GM12878 (cell line): Measurements from ENCODE around the gene NKIRAS1. TPM values are rescaled to one million over a fixed set of nuclear protein-coding genes. Genes with fewer than 3 reads are reported as not detected.

ENCODE experiments used
- ATAC-seq: fragments of 200-7000 bp; cut with Tn5 transposase; 3 replicates; pipeline ENCODE4 v1.9.1; 2020; ENCODE audit warnings: mild to moderate bottlenecking, moderate library complexity
- BruUV-seq: library from RNA; stranded (reverse); fragments of 400-500 nt; replicated peaks from 2 replicates; lab custom pipeline; 2021; lab: Mats Ljungman, UMichigan
- CTCF ChIA-PET: fragments of 300-600 bp; sonication (Branson Sonifier 250); formaldehyde crosslinking; extraction: SDS; loops from one replicate; lab custom pipeline; 2021; ENCODE audit warnings: inconsistent platforms; lab: Yijun Ruan, JAX
- POLR2A ChIA-PET: fragments of 350-600 bp; formaldehyde crosslinking; extraction: SDS; loops from one replicate; lab custom pipeline; 2021; ENCODE audit warnings: inconsistent platforms; lab: Charles Lee
- RAD21 ChIA-PET: fragments of 300-600 bp; sonication (Branson Sonifier 250); formaldehyde crosslinking; loops from one replicate; lab custom pipeline; 2023; ENCODE audit warnings: antibody characterized with exemption; ENCODE audit not compliant: unreplicated experiment; lab: Charles Lee
- SMC1A ChIA-PET: fragments of 300-600 bp; sonication (Branson Sonifier 250); formaldehyde crosslinking; loops from one replicate; lab custom pipeline; 2023; ENCODE audit not compliant: unreplicated experiment, uncharacterized antibody; lab: Charles Lee
- DNase-seq: peaks from one replicate; pipeline ENCODE4 v3.0.0-alpha.2; 2011; ENCODE audit warnings: low read depth, low spot score
- FAIRE-seq: peaks from 3 replicates; lab custom pipeline; 2011; peaks lifted over from hg19 to GRCh38; lab: Jason Lieb, UNC
- H2AFZ ChIP-seq: 2 replicates; pipeline ENCODE4 v1.6.0; 2011; ENCODE audit warnings: low read depth, low read length, control low read depth; ENCODE audit not compliant: control insufficient read depth
- H3K27ac ChIP-seq: 2 replicates; pipeline ENCODE4 v1.5.1; 2011; ENCODE audit warnings: control low read depth; ENCODE audit not compliant: control insufficient read depth, insufficient read depth
- H3K27me3 ChIP-seq, 2 experiments: replicated peaks in 1 of 2; 2 replicates each; pipeline versions ENCODE4 v1.6.0 to v1.6.1; 2011; ENCODE audit warnings: low read length in 1 of 2; ENCODE audit not compliant: control insufficient read depth in 2 of 2, insufficient read depth in 2 of 2
- H3K36me3 ChIP-seq, 2 experiments: 2 replicates each; pipeline ENCODE4 v1.5.1; 2011; ENCODE audit warnings: low read length in 1 of 2; ENCODE audit not compliant: control insufficient read depth in 2 of 2, insufficient read depth in 2 of 2
- H3K4me1 ChIP-seq: 2 replicates; pipeline ENCODE4 v1.6.1; 2011; ENCODE audit warnings: mild to moderate bottlenecking, low read length, moderate library complexity, mixed read lengths; ENCODE audit not compliant: control insufficient read depth, insufficient read depth
- H3K4me2 ChIP-seq: 2 replicates; pipeline ENCODE4 v1.6.0; 2011; ENCODE audit warnings: control low read depth; ENCODE audit not compliant: control insufficient read depth, insufficient read depth
- H3K4me3 ChIP-seq: fragments of 200-600 bp; sonication (generic); 2 replicates; pipeline ENCODE4 v1.5.1; 2016
- H3K79me2 ChIP-seq: 2 replicates; pipeline ENCODE4 v1.6.0; 2011; ENCODE audit warnings: low read length; ENCODE audit not compliant: control insufficient read depth, insufficient read depth
- H3K9ac ChIP-seq: 2 replicates; pipeline ENCODE4 v1.8.0; 2011; ENCODE audit warnings: low read length, control low read depth, mixed read lengths; ENCODE audit not compliant: control insufficient read depth, insufficient read depth
- H3K9me3 ChIP-seq: replicated peaks from 3 replicates; pipeline ENCODE4 v1.5.1; 2011; ENCODE audit warnings: mild to moderate bottlenecking, low read length; ENCODE audit not compliant: control insufficient read depth, insufficient read depth
- H4K20me1 ChIP-seq: 2 replicates; pipeline ENCODE4 v1.6.0; 2011; ENCODE audit not compliant: control insufficient read depth, insufficient read depth
- CHD2 ChIP-seq: IDR thresholded peaks from 2 replicates; pipeline ENCODE4 v1.6.1; 2011; ENCODE audit warnings: low read depth, low read length, improper control_type of control experiment, borderline replicate concordance
- DPF2 ChIP-seq: fragments of 450-650 bp; IDR thresholded peaks from 2 replicates; pipeline ENCODE4 v1.6.1; 2017; ENCODE audit warnings: mild to moderate bottlenecking
- EGR1 ChIP-seq, 2 experiments: IDR thresholded peaks; 1 replicate in 1 of 2; 2 replicates in 1 of 2; pipeline ENCODE4 v1.6.1; 2011 to 2012; ENCODE audit warnings: low read depth in 2 of 2, low read length in 2 of 2, borderline replicate concordance in 1 of 2, mild to moderate bottlenecking in 1 of 2, moderate library complexity in 1 of 2
- ELK1 ChIP-seq: IDR thresholded peaks from 2 replicates; pipeline ENCODE4 v1.6.1; 2012; ENCODE audit warnings: low read depth, low read length, improper control_type of control experiment
- GABPA ChIP-seq: IDR thresholded peaks from 2 replicates; pipeline ENCODE4 v1.6.1; 2014; ENCODE audit warnings: antibody characterized with exemption, low read depth, mild to moderate bottlenecking, inconsistent platforms
- KDM1A ChIP-seq: fragments of 200-600 bp; sonication (generic); IDR thresholded peaks from 2 replicates; pipeline ENCODE4 v1.6.1; 2016; ENCODE audit warnings: borderline replicate concordance
- MEF2B ChIP-seq: fragments of 450-650 bp; IDR thresholded peaks from 2 replicates; pipeline ENCODE4 v1.6.1; 2018; ENCODE audit warnings: mild to moderate bottlenecking, moderate library complexity; ENCODE audit not compliant: partially characterized antibody, poor library complexity, severe bottlenecking
- NFXL1 ChIP-seq: fragments of 450-650 bp; IDR thresholded peaks from 2 replicates; pipeline ENCODE4 v1.6.1; 2017; ENCODE audit warnings: antibody characterized with exemption, mild to moderate bottlenecking, borderline replicate concordance
- NR2F1 ChIP-seq: fragments of 450-650 bp; conservative IDR thresholded peaks from 2 replicates; pipeline ENCODE4 v1.6.1; 2017; ENCODE audit warnings: mild to moderate bottlenecking
- PAX8 ChIP-seq: fragments of 450-650 bp; IDR thresholded peaks from 2 replicates; pipeline ENCODE4 v1.6.1; 2017; ENCODE audit warnings: mild to moderate bottlenecking, moderate library complexity
- RELA ChIP-seq: fragments of 450-650 bp; IDR thresholded peaks from 2 replicates; pipeline ENCODE4 v1.8.0; 2014; ENCODE audit warnings: borderline replicate concordance; ENCODE audit not compliant: partially characterized antibody
- RELB ChIP-seq: fragments of 450-650 bp; IDR thresholded peaks from 2 replicates; pipeline ENCODE4 v1.6.1; 2017; ENCODE audit warnings: low read depth, mild to moderate bottlenecking, moderate library complexity
- RUNX3 ChIP-seq: IDR thresholded peaks from 2 replicates; pipeline ENCODE4 v1.6.1; 2012; ENCODE audit warnings: low read length, inconsistent platforms
- SIN3A ChIP-seq: IDR thresholded peaks from 2 replicates; pipeline ENCODE4 v1.6.1; 2012; ENCODE audit warnings: low read depth, low read length, improper control_type of control experiment
- SKIL ChIP-seq: fragments of 450-650 bp; IDR thresholded peaks from 2 replicates; pipeline ENCODE4 v1.6.1; 2017; ENCODE audit warnings: mild to moderate bottlenecking, low read depth, inconsistent platforms; ENCODE audit not compliant: poor library complexity, severe bottlenecking
- YBX1 ChIP-seq: fragments of 450-650 bp; IDR thresholded peaks from 2 replicates; pipeline ENCODE4 v1.6.1; 2016; ENCODE audit warnings: antibody characterized with exemption
- ZNF207 ChIP-seq: fragments of 450-650 bp; IDR thresholded peaks from 2 replicates; pipeline ENCODE4 v1.6.1; 2014; ENCODE audit warnings: antibody characterized with exemption, mild to moderate bottlenecking, borderline replicate concordance
- ZNF384 ChIP-seq: IDR thresholded peaks from 2 replicates; pipeline ENCODE4 v1.6.1; 2012; ENCODE audit warnings: low read depth, mild to moderate bottlenecking, low read length, improper control_type of control experiment, borderline replicate concordance
- WGBS: methylation state at CpG from one replicate; pipeline ENCODE4 v1.1.6; 2016; ENCODE audit warnings: low lambda C conversion rate; ENCODE audit not compliant: insufficient replicate concordance, insufficient coverage; ENCODE audit errors: missing lambda C conversion rate; 5-methylcytosine and 5-hydroxymethylcytosine counted together
- in situ Hi-C: fragments of 300-500 bp; cut with MboI; formaldehyde crosslinking; loops from 9 replicates; pipeline ENCODE4 v1.14.3; 2018; ENCODE audit warnings: mixed read lengths
- intact Hi-C: fragments of 100-400 bp; cut with micrococcal nuclease; formaldehyde crosslinking; loops from one replicate; pipeline ENCODE4 v1.14.2; 2022; ENCODE audit not compliant: unreplicated experiment
- polyA plus RNA-seq, 11 experiments: library from polyadenylated mRNA; depleted of rRNA in 4 of 11; unstranded in 6 of 11; stranded (reverse) in 5 of 11; fragments of >200 nt; fragmentation: Nextera tagmentation in 4 of 11; fragmentation: Illumina TruSeq in 1 of 11; extraction: Ambion mirVana in 4 of 11; extraction: Trizol in 1 of 11; gene quantifications; 1 replicate in 1 of 11; 2 replicates in 10 of 11; pipeline versions ENCODE4 v1.2.1 to v1.2.3, GENCODE V29; 2011 to 2016; ENCODE audit warnings: inconsistent platforms in 2 of 11, missing spikeins in 2 of 11, low read depth in 1 of 11
- total RNA-seq, 4 experiments: library from RNA; depleted of rRNA in 3 of 4; stranded (reverse); fragments of >200 nt in 3 of 4; fragmentation: Illumina TruSeq in 1 of 4; extraction: Trizol in 1 of 4; gene quantifications; 2 replicates each; pipeline versions ENCODE4 v1.2.1 to v1.2.3, GENCODE V29; 2013 to 2021

The NKIRAS1 gene
- total and polyA plus RNA-seq, 10 of the 15 experiments (the other 5 are each of a cell fraction or from before 2014, with no cell fraction given), result 7.1 to 17.9 (median 10.9) TPM

DNA sequence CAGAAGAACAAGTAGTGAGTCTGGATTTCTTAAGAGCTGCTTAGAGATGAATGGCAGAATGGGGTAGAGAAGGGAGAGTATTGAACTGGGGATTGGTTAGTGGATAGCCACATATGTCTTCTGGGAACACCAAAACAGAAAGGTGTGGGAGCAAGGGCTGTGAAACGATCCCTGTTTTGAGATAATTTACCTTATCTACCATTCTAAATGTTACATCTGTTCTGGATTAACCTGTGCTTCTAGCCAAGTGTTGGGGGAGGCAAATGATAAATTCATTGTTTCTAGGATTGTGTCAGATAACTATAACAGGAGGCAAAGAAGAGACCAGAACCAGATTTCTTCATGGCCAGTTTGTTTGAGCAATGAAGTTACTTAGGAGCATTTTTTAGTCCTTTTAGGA is 36.7 kb upstream of the NKIRAS1 start (continued):
- TF ChIP-seq RELA (no peak), GABPA (no peak), DPF2 (no peak)

DNA sequence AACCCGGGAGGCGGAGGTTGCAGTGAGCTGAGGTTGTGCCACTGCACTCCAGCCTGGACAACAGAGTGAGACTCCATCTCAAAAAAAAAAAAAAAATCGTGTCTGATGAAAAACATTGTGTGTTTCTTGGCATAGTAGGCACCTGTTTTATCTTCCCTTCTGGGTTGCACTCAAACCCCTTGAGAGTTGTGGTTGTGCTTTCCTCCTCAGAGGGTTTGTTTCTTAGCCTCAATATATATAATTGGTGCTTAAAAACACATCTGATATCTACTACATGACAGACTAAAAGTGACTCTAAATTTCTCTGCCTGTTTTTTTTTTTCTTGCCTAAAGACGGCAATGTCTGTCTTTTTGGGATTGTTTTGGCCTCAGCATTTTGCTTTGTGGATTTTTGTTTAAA is 35.9 kb upstream of the NKIRAS1 start:
- CTCF ChIA-PET, result interaction anchor here (1.1 to 1.3 kb wide), 2 partner anchors 32 to 123 kb away, joined by 3 read pairs; no protein-coding TSS in a partner anchor
- ATAC-seq (peak; percentile 70), DNase-seq (peak; percentile 76), FAIRE-seq (no peak)
- in situ Hi-C loops (no loop called here), intact Hi-C loops (loop anchor here (5.0 kb wide), 1 partner anchor 145 kb away; the partner anchor contains the start of gene UBE2E1)
- Histone ChIP-seq H3K79me2 (peaks cover 15% of the 10 kb centered on the region), H3K9ac (0 out of 2 replicates have a peak overlapping the region, but pooled peaks have one; percentile 5), H3K27ac (0 out of 2 replicates have a peak overlapping the region, but pooled peaks have one; percentile 17), H4K20me1 (no peaks in the 10 kb centered on the region), H3K4me2 (peak overlapping the region; percentile 79), H2AFZ (no peak overlapping the region; the same call in 1 of the 2 replicates), H3K4me1 (peaks cover 17% of the 10 kb centered on the region), H3K27me3 (no peaks in the 10 kb centered on the region), H3K4me3 (0 out of 2 replicates have a peak overlapping the region, but pooled peaks have one; percentile 1), H3K9me3 (no peaks in the 10 kb centered on the region), H3K36me3 (no peaks in the 10 kb centered on the region)
- RAD21 ChIA-PET, result interaction anchor here (0.7 to 0.8 kb wide), 2 partner anchors 120 to 125 kb away, joined by 3 read pairs; no protein-coding TSS in a partner anchor
- POLR2A ChIA-PET, result interaction anchor here (0.7 kb wide), 2 partner anchors 36 to 358 kb away, joined by 3 read pairs; partner anchors contain the start of genes NKIRAS1 and RPL15
- WGBS, result 1% methylated on average over 4 of the region's 4 CpGs
- SMC1A ChIA-PET, result interaction anchor here (0.7 to 1.3 kb wide), 2 partner anchors 141 to 341 kb away, joined by 3 to 4 read pairs; no protein-coding TSS in a partner anchor
- no TSS peak for BruUV-seq
- peak; percentile 8; the same call in 1 of the 2 replicates for TF ChIP-seq ZNF384
- no peak for TF ChIP-seq NR2F1
- no peak for TF ChIP-seq EGR1 (IDR thresholded peaks at IDR 0.05; ENCODE audit: borderline replicate concordance in 1 of 2, low read depth in 2 of 2, low read length in 2 of 2)
- no peak for TF ChIP-seq ELK1
- TF ChIP-seq DPF2, result no peak
- no peak for TF ChIP-seq ZNF207
- TF ChIP-seq PAX8, result no peak
- TF ChIP-seq RELB, result no peak; the same call in 1 of the 2 replicates
- TF ChIP-seq YBX1, result no peak
- TF ChIP-seq KDM1A, result no peak
- TF ChIP-seq NFXL1, result no peak
- peak; percentile 42 for TF ChIP-seq SKIL
- peak; percentile 44; the same call in 1 of the 2 replicates for TF ChIP-seq RUNX3
- TF ChIP-seq CHD2, result no peak
- no peak for TF ChIP-seq SIN3A
- peak; percentile 94 for TF ChIP-seq MEF2B
